Measurements from ENCODE around the gene NHS. TPM values are rescaled to one million over a fixed set of nuclear protein-coding genes. Genes with fewer than 3 reads are reported as not detected.

The NHS gene
- total RNA-seq, 1 donor from 2014 or later: 12.1 TPM

DNA sequence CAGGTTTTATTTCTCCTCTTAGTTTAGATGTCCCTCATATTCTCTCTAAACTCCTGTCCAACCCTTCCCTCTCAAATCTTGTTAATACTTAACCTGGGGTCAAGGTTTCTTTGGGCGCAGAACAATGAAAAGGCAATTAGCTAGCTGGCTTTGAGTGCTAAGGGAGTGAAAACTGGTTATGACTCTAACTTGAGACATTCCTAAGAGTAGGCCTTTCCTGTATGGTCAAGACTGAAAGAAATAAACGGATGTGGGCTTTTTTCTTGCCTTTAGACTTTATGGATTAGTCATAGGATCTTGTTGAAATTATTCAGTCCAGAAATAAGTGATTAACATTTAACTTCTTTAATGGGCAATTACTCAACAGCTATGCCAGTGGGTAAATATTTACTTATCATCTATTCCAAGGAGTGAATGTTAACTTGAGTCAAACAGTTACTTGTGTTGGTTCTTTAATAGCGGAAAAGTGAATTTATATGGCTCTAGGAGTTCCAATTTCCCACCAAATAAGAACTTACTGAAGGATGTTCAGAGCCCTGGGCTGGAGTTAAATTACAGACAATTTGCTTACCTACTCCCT, 220.5 kb downstream of the NHS start:
- TF ChIP-seq EZH2 (IDR thresholded peaks at IDR 0.05): no peak
- no peak for TF ChIP-seq CTCF (IDR thresholded peaks at IDR 0.05)
- TF ChIP-seq EZH2phosphoT487 (IDR thresholded peaks at IDR 0.05): no peak
- no peaks in the 10 kb centered on the region for H3K36me3 Mint-ChIP-seq
- H3K9ac ChIP-seq: no peak overlapping the region
- H2AFZ ChIP-seq (replicated peaks): no peak overlapping the region
- H3F3A ChIP-seq (ENCODE audit: low read depth): no peaks in the 10 kb centered on the region
- no peaks in the 10 kb centered on the region for H3K27me3 Mint-ChIP-seq (ENCODE audit: insufficient read depth, low read depth)
- no peak overlapping the region for H3K27ac ChIP-seq
- no peaks in the 10 kb centered on the region for H3K9me3 ChIP-seq (ENCODE audit: low read depth)
- DNase-seq (ENCODE audit: low spot score): no peak
- H4K20me1 ChIP-seq (ENCODE audit: low read depth): no peaks in the 10 kb centered on the region
- no peaks in the 10 kb centered on the region for H3K4me1 ChIP-seq
- no peak overlapping the region for H3K4me3 ChIP-seq
- H3K4me2 ChIP-seq: no peak overlapping the region
- H3K79me2 ChIP-seq (ENCODE audit: low read depth): no peaks in the 10 kb centered on the region
- peaks cover 33% of the 10 kb centered on the region for H3K4me1 Mint-ChIP-seq
- no peaks in the 10 kb centered on the region for H3K36me3 ChIP-seq
- H3K27me3 ChIP-seq: no peaks in the 10 kb centered on the region
- H3K27ac Mint-ChIP-seq: no peak overlapping the region
- no peak overlapping the region for H3K4me3 Mint-ChIP-seq
- peaks cover 2% of the 10 kb centered on the region for H3K9me3 Mint-ChIP-seq

DNA sequence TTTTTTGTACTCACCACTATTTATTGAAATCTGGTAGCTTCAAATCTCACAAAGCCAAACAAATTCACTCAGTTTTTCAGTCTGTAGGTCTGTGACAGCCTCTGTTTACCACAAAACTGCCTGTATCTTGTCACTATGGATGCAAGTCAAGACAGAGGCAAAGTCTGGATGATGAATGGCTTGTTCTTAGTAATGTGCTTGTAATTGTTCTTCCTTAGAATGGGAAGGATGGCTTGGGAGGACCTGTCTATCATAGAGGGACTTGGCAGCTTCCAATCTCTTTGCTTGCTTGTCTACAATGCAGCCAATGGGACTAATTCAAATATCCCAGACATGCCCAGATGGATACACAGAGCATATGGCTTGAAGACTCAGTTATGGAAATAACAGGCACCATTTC, 221.1 kb downstream of the NHS start:
- no peak overlapping the region for H3K9ac ChIP-seq
- no peaks in the 10 kb centered on the region for H3K36me3 ChIP-seq
- H3K36me3 Mint-ChIP-seq: no peaks in the 10 kb centered on the region
- no peaks in the 10 kb centered on the region for H3F3A ChIP-seq (ENCODE audit: low read depth)
- no peaks in the 10 kb centered on the region for H3K4me1 ChIP-seq
- H2AFZ ChIP-seq (replicated peaks): no peak overlapping the region
- H3K4me2 ChIP-seq: no peak overlapping the region
- TF ChIP-seq EZH2 (IDR thresholded peaks at IDR 0.05) (no peak), EZH2phosphoT487 (IDR thresholded peaks at IDR 0.05) (no peak), CTCF (IDR thresholded peaks at IDR 0.05) (no peak)
- no peak overlapping the region for H3K4me3 Mint-ChIP-seq
- H3K4me3 ChIP-seq: no peak overlapping the region
- peaks cover 2% of the 10 kb centered on the region for H3K9me3 Mint-ChIP-seq
- DNase-seq (ENCODE audit: low spot score): no peak
- peaks cover 31% of the 10 kb centered on the region for H3K4me1 Mint-ChIP-seq
- H3K79me2 ChIP-seq (ENCODE audit: low read depth): no peaks in the 10 kb centered on the region
- no peak overlapping the region for H3K27ac Mint-ChIP-seq
- H3K27me3 Mint-ChIP-seq (ENCODE audit: insufficient read depth, low read depth): no peaks in the 10 kb centered on the region
- no peaks in the 10 kb centered on the region for H3K9me3 ChIP-seq (ENCODE audit: low read depth)
- no peaks in the 10 kb centered on the region for H4K20me1 ChIP-seq (ENCODE audit: low read depth)
- no peak overlapping the region for H3K27ac ChIP-seq
- no peaks in the 10 kb centered on the region for H3K27me3 ChIP-seq

DNA sequence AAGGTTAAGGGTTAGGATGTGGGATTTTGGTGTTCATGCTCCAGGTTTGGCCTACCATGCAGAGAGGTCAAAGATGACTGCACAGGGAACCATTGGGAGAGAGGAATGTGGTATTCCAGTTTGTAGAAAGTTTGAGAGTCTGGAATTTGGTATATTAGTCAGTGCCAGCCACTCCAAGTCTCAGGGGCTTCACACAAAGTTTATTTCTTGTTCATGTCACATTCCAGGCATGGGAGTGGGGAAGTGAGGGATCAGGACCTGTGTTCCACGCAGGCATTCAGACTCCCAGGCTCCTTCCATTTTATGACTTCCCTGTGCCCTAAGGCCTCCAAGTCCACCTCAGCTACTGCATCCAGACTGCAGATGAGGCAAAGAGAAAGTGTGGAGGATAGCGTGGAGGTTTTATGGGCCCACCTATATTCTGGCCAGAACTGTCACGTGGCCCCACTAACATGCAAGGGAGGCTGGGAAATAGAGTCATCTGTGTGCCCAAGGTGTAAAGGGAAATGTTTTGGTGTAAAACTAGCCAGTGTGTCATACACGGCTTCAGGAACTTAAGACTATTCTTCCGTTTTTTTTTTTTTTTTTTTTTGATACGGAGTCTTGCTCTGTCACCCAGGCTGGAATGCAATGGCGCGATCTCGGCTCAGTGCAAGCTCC, 221.7 kb downstream of the NHS start:
- no peak overlapping the region for H3K27ac ChIP-seq
- no peak for TF ChIP-seq CTCF (IDR thresholded peaks at IDR 0.05)
- no peak for TF ChIP-seq EZH2phosphoT487 (IDR thresholded peaks at IDR 0.05)
- TF ChIP-seq EZH2 (IDR thresholded peaks at IDR 0.05): no peak
- no peaks in the 10 kb centered on the region for H3F3A ChIP-seq (ENCODE audit: low read depth)
- peaks cover 28% of the 10 kb centered on the region for H3K4me1 Mint-ChIP-seq
- no peak overlapping the region for H3K9ac ChIP-seq
- H3K27me3 Mint-ChIP-seq (ENCODE audit: insufficient read depth, low read depth): no peaks in the 10 kb centered on the region
- no peak overlapping the region for H3K27ac Mint-ChIP-seq
- no peaks in the 10 kb centered on the region for H3K36me3 ChIP-seq
- no peaks in the 10 kb centered on the region for H3K9me3 ChIP-seq (ENCODE audit: low read depth)
- no peaks in the 10 kb centered on the region for H3K79me2 ChIP-seq (ENCODE audit: low read depth)
- no peaks in the 10 kb centered on the region for H3K27me3 ChIP-seq
- no peak overlapping the region for H3K4me3 ChIP-seq
- no peaks in the 10 kb centered on the region for H3K4me1 ChIP-seq
- no peak overlapping the region for H3K4me3 Mint-ChIP-seq
- no peak overlapping the region for H2AFZ ChIP-seq (replicated peaks)
- H3K9me3 Mint-ChIP-seq: peaks cover 2% of the 10 kb centered on the region
- no peak for DNase-seq (ENCODE audit: low spot score)
- no peaks in the 10 kb centered on the region for H4K20me1 ChIP-seq (ENCODE audit: low read depth)
- H3K4me2 ChIP-seq: no peak overlapping the region
- H3K36me3 Mint-ChIP-seq: no peaks in the 10 kb centered on the region

Measured in neural progenitor cell (in vitro differentiated cells).